GM12878 (cell line): ENCODE data around the gene NAV2. TPM values are rescaled to one million over a fixed set of nuclear protein-coding genes. Genes with fewer than 3 reads are reported as not detected.

Experiments used
- ATAC-seq: fragments of 200-7000 bp; cut with Tn5 transposase; 3 replicates; pipeline ENCODE4 v1.9.1; 2020; ENCODE audit warnings: mild to moderate bottlenecking, moderate library complexity
- BruUV-seq: library from RNA; stranded (reverse); fragments of 400-500 nt; replicated peaks from 2 replicates; lab custom pipeline; 2021; lab: Mats Ljungman, UMichigan
- CTCF ChIA-PET: fragments of 300-600 bp; sonication (Branson Sonifier 250); formaldehyde crosslinking; extraction: SDS; loops from one replicate; lab custom pipeline; 2021; ENCODE audit warnings: inconsistent platforms; lab: Yijun Ruan, JAX
- POLR2A ChIA-PET: fragments of 350-600 bp; formaldehyde crosslinking; extraction: SDS; loops from one replicate; lab custom pipeline; 2021; ENCODE audit warnings: inconsistent platforms; lab: Charles Lee
- RAD21 ChIA-PET: fragments of 300-600 bp; sonication (Branson Sonifier 250); formaldehyde crosslinking; loops from one replicate; lab custom pipeline; 2023; ENCODE audit warnings: antibody characterized with exemption; ENCODE audit not compliant: unreplicated experiment; lab: Charles Lee
- SMC1A ChIA-PET: fragments of 300-600 bp; sonication (Branson Sonifier 250); formaldehyde crosslinking; loops from one replicate; lab custom pipeline; 2023; ENCODE audit not compliant: unreplicated experiment, uncharacterized antibody; lab: Charles Lee
- DNase-seq: peaks from one replicate; pipeline ENCODE4 v3.0.0-alpha.2; 2011; ENCODE audit warnings: low read depth, low spot score
- FAIRE-seq: peaks from 3 replicates; lab custom pipeline; 2011; peaks lifted over from hg19 to GRCh38; lab: Jason Lieb, UNC
- H2AFZ ChIP-seq: 2 replicates; pipeline ENCODE4 v1.6.0; 2011; ENCODE audit warnings: low read depth, low read length, control low read depth; ENCODE audit not compliant: control insufficient read depth
- H3K27ac ChIP-seq: 2 replicates; pipeline ENCODE4 v1.5.1; 2011; ENCODE audit warnings: control low read depth; ENCODE audit not compliant: control insufficient read depth, insufficient read depth
- H3K27me3 ChIP-seq, 2 experiments: replicated peaks in 1 of 2; 2 replicates each; pipeline versions ENCODE4 v1.6.0 to v1.6.1; 2011; ENCODE audit warnings: low read length in 1 of 2; ENCODE audit not compliant: control insufficient read depth in 2 of 2, insufficient read depth in 2 of 2
- H3K36me3 ChIP-seq, 2 experiments: 2 replicates each; pipeline ENCODE4 v1.5.1; 2011; ENCODE audit warnings: low read length in 1 of 2; ENCODE audit not compliant: control insufficient read depth in 2 of 2, insufficient read depth in 2 of 2
- H3K4me1 ChIP-seq: 2 replicates; pipeline ENCODE4 v1.6.1; 2011; ENCODE audit warnings: mild to moderate bottlenecking, low read length, moderate library complexity, mixed read lengths; ENCODE audit not compliant: control insufficient read depth, insufficient read depth
- H3K4me2 ChIP-seq: 2 replicates; pipeline ENCODE4 v1.6.0; 2011; ENCODE audit warnings: control low read depth; ENCODE audit not compliant: control insufficient read depth, insufficient read depth
- H3K4me3 ChIP-seq: fragments of 200-600 bp; sonication (generic); 2 replicates; pipeline ENCODE4 v1.5.1; 2016
- H3K79me2 ChIP-seq: 2 replicates; pipeline ENCODE4 v1.6.0; 2011; ENCODE audit warnings: low read length; ENCODE audit not compliant: control insufficient read depth, insufficient read depth
- H3K9ac ChIP-seq: 2 replicates; pipeline ENCODE4 v1.8.0; 2011; ENCODE audit warnings: low read length, control low read depth, mixed read lengths; ENCODE audit not compliant: control insufficient read depth, insufficient read depth
- H3K9me3 ChIP-seq: replicated peaks from 3 replicates; pipeline ENCODE4 v1.5.1; 2011; ENCODE audit warnings: mild to moderate bottlenecking, low read length; ENCODE audit not compliant: control insufficient read depth, insufficient read depth
- H4K20me1 ChIP-seq: 2 replicates; pipeline ENCODE4 v1.6.0; 2011; ENCODE audit not compliant: control insufficient read depth, insufficient read depth
- CBX3 ChIP-seq: fragments of 200-600 bp; sonication (generic); IDR thresholded peaks from 2 replicates; pipeline ENCODE4 v1.6.1; 2016; ENCODE audit warnings: low read depth, borderline replicate concordance
- E4F1 ChIP-seq: fragments of 450-650 bp; IDR thresholded peaks from 2 replicates; pipeline ENCODE4 v1.6.1; 2018; ENCODE audit warnings: borderline replicate concordance, mild to moderate bottlenecking; ENCODE audit not compliant: partially characterized antibody
- EED ChIP-seq: sonication (generic); IDR thresholded peaks from 2 replicates; pipeline ENCODE4 v1.6.1; 2016; ENCODE audit warnings: antibody characterized with exemption, low read depth
- EP300 ChIP-seq, 2 experiments: fragments of 150-350 bp in 1 of 2; IDR thresholded peaks; 2 replicates each; pipeline ENCODE4 v1.6.1; 2011 to 2012; ENCODE audit warnings: low read depth in 2 of 2, low read length in 2 of 2, borderline replicate concordance in 1 of 2, improper control_type of control experiment in 1 of 2, inconsistent platforms in 1 of 2; ENCODE audit not compliant: control insufficient read depth in 1 of 2
- HDGF ChIP-seq: fragments of 450-650 bp; IDR thresholded peaks from 2 replicates; pipeline ENCODE4 v1.6.1; 2016; ENCODE audit warnings: antibody characterized with exemption
- IKZF2 ChIP-seq, 2 experiments: fragments of 450-650 bp; IDR thresholded peaks; 2 replicates each; pipeline ENCODE4 v1.6.1; 2017; ENCODE audit warnings: mild to moderate bottlenecking in 2 of 2, moderate library complexity in 2 of 2
- NFIC ChIP-seq: IDR thresholded peaks from 2 replicates; pipeline ENCODE4 v1.6.1; 2012; ENCODE audit warnings: low read depth, mild to moderate bottlenecking, inconsistent platforms, low read length, moderate library complexity
- NR2C2 ChIP-seq: IDR thresholded peaks from 2 replicates; pipeline ENCODE4 v1.6.1; 2011; ENCODE audit warnings: borderline replicate concordance, low read depth; ENCODE audit not compliant: control insufficient read depth, insufficient read length
- WGBS: methylation state at CpG from one replicate; pipeline ENCODE4 v1.1.6; 2016; ENCODE audit warnings: low lambda C conversion rate; ENCODE audit not compliant: insufficient replicate concordance, insufficient coverage; ENCODE audit errors: missing lambda C conversion rate; 5-methylcytosine and 5-hydroxymethylcytosine counted together
- in situ Hi-C: fragments of 300-500 bp; cut with MboI; formaldehyde crosslinking; loops from 9 replicates; pipeline ENCODE4 v1.14.3; 2018; ENCODE audit warnings: mixed read lengths
- intact Hi-C: fragments of 100-400 bp; cut with micrococcal nuclease; formaldehyde crosslinking; loops from one replicate; pipeline ENCODE4 v1.14.2; 2022; ENCODE audit not compliant: unreplicated experiment
- polyA plus RNA-seq, 11 experiments: library from polyadenylated mRNA; depleted of rRNA in 4 of 11; unstranded in 6 of 11; stranded (reverse) in 5 of 11; fragments of >200 nt; fragmentation: Nextera tagmentation in 4 of 11; fragmentation: Illumina TruSeq in 1 of 11; extraction: Ambion mirVana in 4 of 11; extraction: Trizol in 1 of 11; gene quantifications; 1 replicate in 1 of 11; 2 replicates in 10 of 11; pipeline versions ENCODE4 v1.2.1 to v1.2.3, GENCODE V29; 2011 to 2016; ENCODE audit warnings: inconsistent platforms in 2 of 11, missing spikeins in 2 of 11, low read depth in 1 of 11
- total RNA-seq, 4 experiments: library from RNA; depleted of rRNA in 3 of 4; stranded (reverse); fragments of >200 nt in 3 of 4; fragmentation: Illumina TruSeq in 1 of 4; extraction: Trizol in 1 of 4; gene quantifications; 2 replicates each; pipeline versions ENCODE4 v1.2.1 to v1.2.3, GENCODE V29; 2013 to 2021
- TF ChIP-seq, protein P1 (sequence below): fragments of 450-650 bp; formaldehyde crosslinking; IDR thresholded peaks from 2 replicates; pipeline ENCODE4 v1.5.0; 2022; ENCODE audit warnings: mild to moderate bottlenecking, missing genetic modification characterization

The NAV2 gene
- total and polyA plus RNA-seq, 10 of the 15 experiments (the other 5 are each of a cell fraction or from before 2014, with no cell fraction given), result 0.35 to 6.1 (median 1.1) TPM

- POLR2A ChIA-PET, result interaction anchor here (0.6 kb wide), 1 partner anchor 160 kb away, joined by 4 read pairs; no protein-coding TSS in a partner anchor
- H3K79me2 ChIP-seq, result no peaks in the 10 kb centered on the region
- DNase-seq, result no peak
- H3K4me3 ChIP-seq, result no peak overlapping the region
- H3K27me3 ChIP-seq, result no peaks in the 10 kb centered on the region
- no peaks in the 10 kb centered on the region for H3K9me3 ChIP-seq
- no peak overlapping the region for H2AFZ ChIP-seq
- SMC1A ChIA-PET, result no interaction called here
- no peak overlapping the region for H3K27ac ChIP-seq
- H3K4me2 ChIP-seq, result no peak overlapping the region
- CTCF ChIA-PET, result no interaction called here
- H3K36me3 ChIP-seq, result no peaks in the 10 kb centered on the region
- no TSS peak for BruUV-seq
- no peak for TF ChIP-seq E4F1
- no peak for TF ChIP-seq EED
- TF ChIP-seq, protein P1, sequence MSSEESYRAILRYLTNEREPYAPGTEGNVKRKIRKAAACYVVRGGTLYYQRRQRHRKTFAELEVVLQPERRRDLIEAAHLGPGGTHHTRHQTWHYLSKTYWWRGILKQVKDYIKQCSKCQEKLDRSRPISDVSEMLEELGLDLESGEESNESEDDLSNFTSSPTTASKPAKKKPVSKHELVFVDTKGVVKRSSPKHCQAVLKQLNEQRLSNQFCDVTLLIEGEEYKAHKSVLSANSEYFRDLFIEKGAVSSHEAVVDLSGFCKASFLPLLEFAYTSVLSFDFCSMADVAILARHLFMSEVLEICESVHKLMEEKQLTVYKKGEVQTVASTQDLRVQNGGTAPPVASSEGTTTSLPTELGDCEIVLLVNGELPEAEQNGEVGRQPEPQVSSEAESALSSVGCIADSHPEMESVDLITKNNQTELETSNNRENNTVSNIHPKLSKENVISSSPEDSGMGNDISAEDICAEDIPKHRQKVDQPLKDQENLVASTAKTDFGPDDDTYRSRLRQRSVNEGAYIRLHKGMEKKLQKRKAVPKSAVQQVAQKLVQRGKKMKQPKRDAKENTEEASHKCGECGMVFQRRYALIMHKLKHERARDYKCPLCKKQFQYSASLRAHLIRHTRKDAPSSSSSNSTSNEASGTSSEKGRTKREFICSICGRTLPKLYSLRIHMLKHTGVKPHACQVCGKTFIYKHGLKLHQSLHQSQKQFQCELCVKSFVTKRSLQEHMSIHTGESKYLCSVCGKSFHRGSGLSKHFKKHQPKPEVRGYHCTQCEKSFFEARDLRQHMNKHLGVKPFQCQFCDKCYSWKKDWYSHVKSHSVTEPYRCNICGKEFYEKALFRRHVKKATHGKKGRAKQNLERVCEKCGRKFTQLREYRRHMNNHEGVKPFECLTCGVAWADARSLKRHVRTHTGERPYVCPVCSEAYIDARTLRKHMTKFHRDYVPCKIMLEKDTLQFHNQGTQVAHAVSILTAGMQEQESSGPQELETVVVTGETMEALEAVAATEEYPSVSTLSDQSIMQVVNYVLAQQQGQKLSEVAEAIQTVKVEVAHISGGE (CRISPR knock-in tag), result no peak
- no peak for TF ChIP-seq HDGF
- no peak for TF ChIP-seq EP300 (IDR thresholded peaks at IDR 0.05; ENCODE audit: borderline replicate concordance in 1 of 2, control insufficient read depth in 1 of 2, low read depth in 2 of 2, low read length in 2 of 2)
- TF ChIP-seq IKZF2 (IDR thresholded peaks at IDR 0.05), result no peak
- no peak for TF ChIP-seq CBX3
- no peak for TF ChIP-seq NR2C2
- TF ChIP-seq NFIC, result no peak
- TF ChIP-seq, all 136 proteins: peak for 0
- ATAC-seq, result no peak
- Histone ChIP-seq H3K9ac (no peak overlapping the region), H3K4me1 (no peaks in the 10 kb centered on the region), H4K20me1 (no peaks in the 10 kb centered on the region)
- intact Hi-C loops, result no loop called here
- WGBS, result 50% methylated on average over 7 of the region's 8 CpGs
- RAD21 ChIA-PET, result no interaction called here
- in situ Hi-C loops, result no loop called here
- no peak for FAIRE-seq
Measured at GRCh38 chr11:20036626-20037335, 324.1 kb downstream of the NAV2 start.
